GM23338 (cell line): ENCODE measurements around the gene GPANK1.

Experiments
- EZH2phosphoT487 ChIP-seq: fragments of 200-600 bp; sonication (generic); IDR thresholded peaks from one replicate; pipeline ENCODE4 v1.8.1; 2018; ENCODE audit warnings: antibody characterized with exemption; ENCODE audit not compliant: unreplicated experiment
- TF ChIP-seq, protein P1 (sequence below): IDR thresholded peaks from 2 replicates; pipeline ENCODE4 v1.6.1; 2016; ENCODE audit warnings: antibody characterized with exemption
- TF ChIP-seq, protein P2 (sequence below), 2 experiments: fragments of 200-600 bp in 1 of 2; sonication (generic) in 1 of 2; conservative IDR thresholded peaks; 2 replicates each; pipeline versions ENCODE4 v1.5.1 to v1.6.1; 2016 to 2017; ENCODE audit warnings: antibody characterized with exemption in 2 of 2, low read depth in 2 of 2, mild to moderate bottlenecking in 2 of 2, moderate library complexity in 1 of 2
- TF ChIP-seq, protein P3 (sequence below): IDR thresholded peaks from one replicate; pipeline ENCODE4 v1.6.1; 2018; ENCODE audit warnings: antibody characterized with exemption; ENCODE audit not compliant: unreplicated experiment

DNA sequence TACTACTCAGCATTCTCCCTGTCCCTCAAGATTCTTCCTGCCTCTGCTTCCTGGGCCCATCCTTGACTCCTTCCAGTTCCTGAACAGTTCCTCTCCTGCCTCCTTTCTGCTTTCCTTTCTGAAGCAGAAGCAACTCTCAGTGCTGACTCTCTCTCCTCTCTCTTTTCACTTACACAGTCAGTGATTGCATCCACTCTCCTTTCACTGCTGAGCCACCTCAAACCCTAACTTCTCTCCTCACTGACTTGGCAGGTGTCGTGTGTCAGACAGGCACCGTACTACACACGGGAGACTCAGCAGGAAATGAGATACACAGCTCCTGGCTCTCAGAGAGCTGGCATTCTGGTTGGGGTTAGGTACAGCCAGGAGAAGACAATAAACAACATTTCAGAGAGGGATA lies 32.8 kb upstream of the GPANK1 start:
- TF ChIP-seq, protein P1, sequence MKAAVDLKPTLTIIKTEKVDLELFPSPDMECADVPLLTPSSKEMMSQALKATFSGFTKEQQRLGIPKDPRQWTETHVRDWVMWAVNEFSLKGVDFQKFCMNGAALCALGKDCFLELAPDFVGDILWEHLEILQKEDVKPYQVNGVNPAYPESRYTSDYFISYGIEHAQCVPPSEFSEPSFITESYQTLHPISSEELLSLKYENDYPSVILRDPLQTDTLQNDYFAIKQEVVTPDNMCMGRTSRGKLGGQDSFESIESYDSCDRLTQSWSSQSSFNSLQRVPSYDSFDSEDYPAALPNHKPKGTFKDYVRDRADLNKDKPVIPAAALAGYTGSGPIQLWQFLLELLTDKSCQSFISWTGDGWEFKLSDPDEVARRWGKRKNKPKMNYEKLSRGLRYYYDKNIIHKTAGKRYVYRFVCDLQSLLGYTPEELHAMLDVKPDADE = no peak
- TF ChIP-seq, protein P2, sequence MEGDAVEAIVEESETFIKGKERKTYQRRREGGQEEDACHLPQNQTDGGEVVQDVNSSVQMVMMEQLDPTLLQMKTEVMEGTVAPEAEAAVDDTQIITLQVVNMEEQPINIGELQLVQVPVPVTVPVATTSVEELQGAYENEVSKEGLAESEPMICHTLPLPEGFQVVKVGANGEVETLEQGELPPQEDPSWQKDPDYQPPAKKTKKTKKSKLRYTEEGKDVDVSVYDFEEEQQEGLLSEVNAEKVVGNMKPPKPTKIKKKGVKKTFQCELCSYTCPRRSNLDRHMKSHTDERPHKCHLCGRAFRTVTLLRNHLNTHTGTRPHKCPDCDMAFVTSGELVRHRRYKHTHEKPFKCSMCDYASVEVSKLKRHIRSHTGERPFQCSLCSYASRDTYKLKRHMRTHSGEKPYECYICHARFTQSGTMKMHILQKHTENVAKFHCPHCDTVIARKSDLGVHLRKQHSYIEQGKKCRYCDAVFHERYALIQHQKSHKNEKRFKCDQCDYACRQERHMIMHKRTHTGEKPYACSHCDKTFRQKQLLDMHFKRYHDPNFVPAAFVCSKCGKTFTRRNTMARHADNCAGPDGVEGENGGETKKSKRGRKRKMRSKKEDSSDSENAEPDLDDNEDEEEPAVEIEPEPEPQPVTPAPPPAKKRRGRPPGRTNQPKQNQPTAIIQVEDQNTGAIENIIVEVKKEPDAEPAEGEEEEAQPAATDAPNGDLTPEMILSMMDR (conservative IDR thresholded peaks at IDR 0.05; ENCODE audit: low read depth in 2 of 2) = no peak
- no peak for TF ChIP-seq EZH2phosphoT487
- TF ChIP-seq, protein P3, sequence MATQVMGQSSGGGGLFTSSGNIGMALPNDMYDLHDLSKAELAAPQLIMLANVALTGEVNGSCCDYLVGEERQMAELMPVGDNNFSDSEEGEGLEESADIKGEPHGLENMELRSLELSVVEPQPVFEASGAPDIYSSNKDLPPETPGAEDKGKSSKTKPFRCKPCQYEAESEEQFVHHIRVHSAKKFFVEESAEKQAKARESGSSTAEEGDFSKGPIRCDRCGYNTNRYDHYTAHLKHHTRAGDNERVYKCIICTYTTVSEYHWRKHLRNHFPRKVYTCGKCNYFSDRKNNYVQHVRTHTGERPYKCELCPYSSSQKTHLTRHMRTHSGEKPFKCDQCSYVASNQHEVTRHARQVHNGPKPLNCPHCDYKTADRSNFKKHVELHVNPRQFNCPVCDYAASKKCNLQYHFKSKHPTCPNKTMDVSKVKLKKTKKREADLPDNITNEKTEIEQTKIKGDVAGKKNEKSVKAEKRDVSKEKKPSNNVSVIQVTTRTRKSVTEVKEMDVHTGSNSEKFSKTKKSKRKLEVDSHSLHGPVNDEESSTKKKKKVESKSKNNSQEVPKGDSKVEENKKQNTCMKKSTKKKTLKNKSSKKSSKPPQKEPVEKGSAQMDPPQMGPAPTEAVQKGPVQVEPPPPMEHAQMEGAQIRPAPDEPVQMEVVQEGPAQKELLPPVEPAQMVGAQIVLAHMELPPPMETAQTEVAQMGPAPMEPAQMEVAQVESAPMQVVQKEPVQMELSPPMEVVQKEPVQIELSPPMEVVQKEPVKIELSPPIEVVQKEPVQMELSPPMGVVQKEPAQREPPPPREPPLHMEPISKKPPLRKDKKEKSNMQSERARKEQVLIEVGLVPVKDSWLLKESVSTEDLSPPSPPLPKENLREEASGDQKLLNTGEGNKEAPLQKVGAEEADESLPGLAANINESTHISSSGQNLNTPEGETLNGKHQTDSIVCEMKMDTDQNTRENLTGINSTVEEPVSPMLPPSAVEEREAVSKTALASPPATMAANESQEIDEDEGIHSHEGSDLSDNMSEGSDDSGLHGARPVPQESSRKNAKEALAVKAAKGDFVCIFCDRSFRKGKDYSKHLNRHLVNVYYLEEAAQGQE = no peak
